ENCODE results near the gene CLCN2. TPM values are rescaled to one million over a fixed set of nuclear protein-coding genes. Genes with fewer than 3 reads are reported as not detected.

The CLCN2 gene
- total and polyA plus RNA-seq, 11 donors: 1.2 to 3.6 (median 2.0) TPM

DNA sequence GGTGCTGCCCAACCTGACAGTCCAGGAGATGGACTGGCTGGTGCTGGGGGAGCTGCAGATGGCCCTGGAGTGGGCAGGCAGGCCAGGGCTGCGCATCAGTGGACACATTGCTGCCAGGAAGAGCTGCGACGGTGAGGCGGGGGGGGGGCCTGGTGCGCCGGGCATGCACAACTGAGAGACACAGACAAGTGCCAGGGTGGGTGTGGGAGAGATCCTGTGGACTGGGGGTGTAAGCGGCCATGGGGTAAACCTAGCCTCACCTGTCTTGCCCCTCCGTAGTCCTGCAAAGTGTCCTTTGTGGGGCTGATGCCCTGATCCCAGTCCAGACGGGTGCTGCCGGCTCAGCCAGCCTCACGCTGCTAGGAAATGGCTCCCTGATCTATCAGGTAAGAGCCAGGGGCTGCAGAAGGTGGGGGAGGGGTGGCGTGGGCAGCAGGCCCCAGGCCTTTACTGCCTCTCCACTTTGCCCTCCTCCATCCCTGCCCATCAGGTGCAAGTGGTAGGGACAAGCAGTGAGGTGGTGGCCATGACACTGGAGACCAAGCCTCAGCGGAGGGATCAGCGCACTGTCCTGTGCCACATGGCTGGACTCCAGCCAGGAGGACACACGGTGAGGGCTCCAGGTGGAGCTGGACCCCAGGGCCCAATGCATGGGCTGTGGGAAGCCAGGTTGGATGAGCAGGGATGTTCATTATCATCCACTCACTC lies 21.8 kb upstream of the CLCN2 start:
- WGBS, 4 donors: 92 to 98% (median 93%) methylated on average over 8 to 15 of the region's 15 CpGs

DNA sequence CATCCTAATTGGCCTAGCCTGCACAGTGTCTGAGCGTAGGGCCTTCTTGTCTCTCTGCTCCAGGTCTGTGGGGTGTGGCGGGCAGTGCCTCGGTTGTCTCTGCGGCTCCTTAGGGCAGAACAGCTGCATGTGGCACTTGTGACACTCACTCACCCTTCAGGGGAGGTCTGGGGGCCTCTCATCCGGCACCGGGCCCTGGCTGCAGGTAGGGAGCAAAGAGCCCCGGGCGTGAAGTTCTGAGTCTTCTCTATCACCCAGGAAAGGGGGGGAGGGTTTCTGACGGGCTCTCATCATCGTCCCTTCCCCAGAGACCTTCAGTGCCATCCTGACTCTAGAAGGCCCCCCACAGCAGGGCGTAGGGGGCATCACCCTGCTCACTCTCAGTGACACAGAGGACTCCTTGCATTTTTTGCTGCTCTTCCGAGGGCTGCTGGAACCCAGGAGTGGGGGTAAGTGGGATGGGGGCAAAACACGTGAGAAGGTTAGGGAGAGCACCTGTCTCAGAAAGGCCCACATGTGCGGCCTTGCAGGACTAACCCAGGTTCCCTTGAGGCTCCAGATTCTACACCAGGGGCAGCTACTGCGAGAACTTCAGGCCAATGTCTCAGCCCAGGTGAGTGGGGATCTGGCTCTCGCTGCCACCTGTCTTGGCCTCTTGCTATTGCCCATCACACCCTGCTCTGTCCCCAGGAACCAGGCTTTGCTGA lies 21.1 kb upstream of the CLCN2 start:
- TF ChIP-seq POLR2A (IDR thresholded peaks at IDR 0.05): no peak
- TF ChIP-seq, protein P1, sequence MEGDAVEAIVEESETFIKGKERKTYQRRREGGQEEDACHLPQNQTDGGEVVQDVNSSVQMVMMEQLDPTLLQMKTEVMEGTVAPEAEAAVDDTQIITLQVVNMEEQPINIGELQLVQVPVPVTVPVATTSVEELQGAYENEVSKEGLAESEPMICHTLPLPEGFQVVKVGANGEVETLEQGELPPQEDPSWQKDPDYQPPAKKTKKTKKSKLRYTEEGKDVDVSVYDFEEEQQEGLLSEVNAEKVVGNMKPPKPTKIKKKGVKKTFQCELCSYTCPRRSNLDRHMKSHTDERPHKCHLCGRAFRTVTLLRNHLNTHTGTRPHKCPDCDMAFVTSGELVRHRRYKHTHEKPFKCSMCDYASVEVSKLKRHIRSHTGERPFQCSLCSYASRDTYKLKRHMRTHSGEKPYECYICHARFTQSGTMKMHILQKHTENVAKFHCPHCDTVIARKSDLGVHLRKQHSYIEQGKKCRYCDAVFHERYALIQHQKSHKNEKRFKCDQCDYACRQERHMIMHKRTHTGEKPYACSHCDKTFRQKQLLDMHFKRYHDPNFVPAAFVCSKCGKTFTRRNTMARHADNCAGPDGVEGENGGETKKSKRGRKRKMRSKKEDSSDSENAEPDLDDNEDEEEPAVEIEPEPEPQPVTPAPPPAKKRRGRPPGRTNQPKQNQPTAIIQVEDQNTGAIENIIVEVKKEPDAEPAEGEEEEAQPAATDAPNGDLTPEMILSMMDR (IDR thresholded peaks at IDR 0.05): no peak
- no peak for DNase-seq
- H3K4me3 ChIP-seq: no peak overlapping the region
- intact Hi-C loops (cut with DNase I): no loop called here
- H3K9me3 ChIP-seq: no peaks in the 10 kb centered on the region
- peak overlapping the region in 2 of 12 donors; percentile 12 to 54 for H3K27ac ChIP-seq
- ATAC-seq: no peak
- H3K27me3 ChIP-seq: peaks cover 0 to 53% (median 28%) of the 10 kb centered on the region in 9 donors
- WGBS, 4 donors: 89 to 96% (median 91%) methylated on average over 12 to 16 of the region's 16 CpGs
- H3K36me3 ChIP-seq: peaks cover 0 to 24% (median 0%) of the 10 kb centered on the region in 9 donors
- peaks cover 0 to 40% (median 26%) of the 10 kb centered on the region in 12 donors for H3K4me1 ChIP-seq

More for the DNA sequence above, 21.8 kb upstream of the CLCN2 start:
- peaks cover 0 to 33% (median 21%) of the 10 kb centered on the region in 12 donors for H3K4me1 ChIP-seq
- no peak overlapping the region for H3K4me3 ChIP-seq
- intact Hi-C loops (cut with DNase I): no loop called here
- no peak overlapping the region for H3K27ac ChIP-seq
- ATAC-seq (no peak), DNase-seq (no peak)
- no peaks in the 10 kb centered on the region for H3K9me3 ChIP-seq
- TF ChIP-seq POLR2A (IDR thresholded peaks at IDR 0.05): no peak
- TF ChIP-seq, protein P1 (IDR thresholded peaks at IDR 0.05): no peak
- H3K27me3 ChIP-seq: peaks cover 0 to 49% (median 25%) of the 10 kb centered on the region in 9 donors
- peaks cover 0 to 28% (median 0%) of the 10 kb centered on the region in 9 donors for H3K36me3 ChIP-seq

DNA sequence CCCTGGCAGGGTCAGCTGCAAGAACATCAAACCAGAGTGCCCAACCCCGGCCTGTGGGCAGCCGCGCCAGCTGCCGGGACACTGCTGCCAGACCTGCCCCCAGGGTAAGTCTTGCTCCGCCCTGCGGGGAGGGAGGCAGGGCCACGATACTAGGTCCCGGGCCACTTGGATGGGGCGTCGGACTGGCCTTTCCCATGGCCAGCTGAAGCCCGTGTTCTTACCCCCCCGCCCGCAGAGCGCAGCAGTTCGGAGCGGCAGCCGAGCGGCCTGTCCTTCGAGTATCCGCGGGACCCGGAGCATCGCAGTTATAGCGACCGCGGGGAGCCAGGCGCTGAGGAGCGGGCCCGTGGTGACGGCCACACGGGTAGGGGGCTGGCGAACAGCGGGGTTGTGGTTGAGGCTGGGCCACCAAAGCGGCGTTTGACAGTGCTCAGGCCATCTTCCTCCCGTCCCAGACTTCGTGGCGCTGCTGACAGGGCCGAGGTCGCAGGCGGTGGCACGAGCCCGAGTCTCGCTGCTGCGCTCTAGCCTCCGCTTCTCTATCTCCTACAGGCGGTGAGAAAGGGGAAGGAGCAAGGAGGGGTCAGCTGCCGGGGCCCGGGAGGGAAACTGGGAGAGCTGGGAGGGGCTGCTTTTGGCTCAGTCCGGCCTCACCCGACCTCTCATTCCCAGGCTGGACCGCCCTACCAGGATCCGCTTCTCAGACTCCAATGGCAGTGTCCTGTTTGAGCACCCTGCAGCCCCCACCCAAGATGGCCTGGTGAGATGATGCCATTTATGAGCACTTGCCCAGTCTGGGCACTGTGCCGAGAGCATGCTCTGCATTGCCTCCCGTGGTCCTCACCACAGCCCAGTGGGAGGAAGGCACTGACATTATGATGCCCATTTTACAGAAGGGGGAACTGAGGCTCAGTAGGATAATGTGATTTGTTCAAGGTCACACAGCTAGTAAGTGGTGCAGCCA lies 20.1 kb upstream of the CLCN2 start:
- TF ChIP-seq, protein P1 (IDR thresholded peaks at IDR 0.05): no peak
- TF ChIP-seq POLR2A (IDR thresholded peaks at IDR 0.05): no peak
- peak overlapping the region; percentile 28 to 74 (median 54) for H3K4me3 ChIP-seq
- H3K4me1 ChIP-seq: peaks cover 0 to 42% (median 27%) of the 10 kb centered on the region in 12 donors
- peaks cover 0 to 17% (median 0%) of the 10 kb centered on the region in 9 donors for H3K36me3 ChIP-seq
- intact Hi-C loops (cut with DNase I): no loop called here
- DNase-seq (peak in 3 of 5 donors; percentile 47 to 78 (median 76)), ATAC-seq (peak in 3 of 4 donors; percentile 35 to 58 (median 45))
- H3K27ac ChIP-seq: peak overlapping the region in 11 of 12 donors; percentile 20 to 79 (median 68)
- H3K27me3 ChIP-seq: peaks cover 0 to 55% (median 29%) of the 10 kb centered on the region in 9 donors
- no peaks in the 10 kb centered on the region for H3K9me3 ChIP-seq
- 7 to 13% (median 10%) methylated on average over 34 to 55 of the region's 55 CpGs for WGBS, 4 donors
